ENCODE results near the gene CD44. TPM values are rescaled to one million over a fixed set of nuclear protein-coding genes. Genes with fewer than 3 reads are reported as not detected.

The CD44 gene
- total RNA-seq, 4 donors from 2014 or later: 861 to 1,282 (median 914) TPM

DNA sequence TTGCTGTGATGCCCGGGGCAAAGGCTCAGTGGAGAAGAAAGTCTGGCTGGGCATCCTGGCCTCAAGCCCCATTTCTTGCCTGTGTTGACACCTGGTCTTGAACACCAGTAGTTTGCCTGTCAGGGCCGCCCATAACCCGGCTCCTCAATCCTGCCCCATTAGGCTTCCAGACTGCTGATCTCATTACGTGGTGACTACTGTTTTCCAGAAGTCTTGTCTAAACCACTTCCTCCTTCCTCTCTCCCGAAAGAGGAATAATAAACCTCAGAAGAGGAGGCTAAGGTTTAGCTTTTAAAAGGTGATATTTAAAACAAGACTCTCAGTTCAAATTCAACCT is 97.7 kb downstream of the CD44 start:
- TF ChIP-seq, protein P1, sequence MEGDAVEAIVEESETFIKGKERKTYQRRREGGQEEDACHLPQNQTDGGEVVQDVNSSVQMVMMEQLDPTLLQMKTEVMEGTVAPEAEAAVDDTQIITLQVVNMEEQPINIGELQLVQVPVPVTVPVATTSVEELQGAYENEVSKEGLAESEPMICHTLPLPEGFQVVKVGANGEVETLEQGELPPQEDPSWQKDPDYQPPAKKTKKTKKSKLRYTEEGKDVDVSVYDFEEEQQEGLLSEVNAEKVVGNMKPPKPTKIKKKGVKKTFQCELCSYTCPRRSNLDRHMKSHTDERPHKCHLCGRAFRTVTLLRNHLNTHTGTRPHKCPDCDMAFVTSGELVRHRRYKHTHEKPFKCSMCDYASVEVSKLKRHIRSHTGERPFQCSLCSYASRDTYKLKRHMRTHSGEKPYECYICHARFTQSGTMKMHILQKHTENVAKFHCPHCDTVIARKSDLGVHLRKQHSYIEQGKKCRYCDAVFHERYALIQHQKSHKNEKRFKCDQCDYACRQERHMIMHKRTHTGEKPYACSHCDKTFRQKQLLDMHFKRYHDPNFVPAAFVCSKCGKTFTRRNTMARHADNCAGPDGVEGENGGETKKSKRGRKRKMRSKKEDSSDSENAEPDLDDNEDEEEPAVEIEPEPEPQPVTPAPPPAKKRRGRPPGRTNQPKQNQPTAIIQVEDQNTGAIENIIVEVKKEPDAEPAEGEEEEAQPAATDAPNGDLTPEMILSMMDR (IDR thresholded peaks at IDR 0.05): no peak
- no peak for TF ChIP-seq POLR2A (IDR thresholded peaks at IDR 0.05)
- WGBS, 2 donors: 30 to 47% methylated on average over 5 of the region's 5 CpGs
- DNase-seq (ENCODE audit: low spot score in 2 of 2): no peak
- intact Hi-C loops (cut with DNase I; ENCODE audit: low total_unique reads): no loop called here
- no peak overlapping the region for H3K4me3 ChIP-seq (ENCODE audit: low read depth, poor library complexity, severe bottlenecking)

DNA sequence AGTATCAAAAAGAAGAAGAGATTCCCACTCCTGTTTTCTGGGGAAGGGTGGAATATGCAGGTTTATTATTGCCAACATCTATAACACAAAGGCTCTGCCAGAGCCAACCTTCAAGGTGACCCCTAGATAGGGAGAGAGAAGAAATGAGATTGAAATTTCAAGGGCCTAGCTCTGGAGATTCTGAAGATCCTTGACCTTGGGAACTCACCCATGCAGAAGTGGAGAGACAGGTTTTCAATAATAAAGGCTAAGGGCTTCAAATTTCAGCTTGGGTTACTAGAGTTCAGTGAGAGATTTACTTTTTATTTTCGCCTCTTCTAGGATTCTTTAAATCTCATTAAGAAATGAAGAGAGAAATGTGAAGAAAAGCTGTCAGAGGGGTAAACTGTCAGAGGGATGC is 98.4 kb downstream of the CD44 start:
- TF ChIP-seq, protein P1 (IDR thresholded peaks at IDR 0.05): no peak
- TF ChIP-seq POLR2A (IDR thresholded peaks at IDR 0.05): no peak
- 58 to 67% methylated on average over 1 of the region's 1 CpG for WGBS, 2 donors
- no peak overlapping the region for H3K4me3 ChIP-seq (ENCODE audit: low read depth, poor library complexity, severe bottlenecking)
- no peak for DNase-seq (ENCODE audit: low spot score in 2 of 2)
- intact Hi-C loops (cut with DNase I; ENCODE audit: low total_unique reads): no loop called here

DNA sequence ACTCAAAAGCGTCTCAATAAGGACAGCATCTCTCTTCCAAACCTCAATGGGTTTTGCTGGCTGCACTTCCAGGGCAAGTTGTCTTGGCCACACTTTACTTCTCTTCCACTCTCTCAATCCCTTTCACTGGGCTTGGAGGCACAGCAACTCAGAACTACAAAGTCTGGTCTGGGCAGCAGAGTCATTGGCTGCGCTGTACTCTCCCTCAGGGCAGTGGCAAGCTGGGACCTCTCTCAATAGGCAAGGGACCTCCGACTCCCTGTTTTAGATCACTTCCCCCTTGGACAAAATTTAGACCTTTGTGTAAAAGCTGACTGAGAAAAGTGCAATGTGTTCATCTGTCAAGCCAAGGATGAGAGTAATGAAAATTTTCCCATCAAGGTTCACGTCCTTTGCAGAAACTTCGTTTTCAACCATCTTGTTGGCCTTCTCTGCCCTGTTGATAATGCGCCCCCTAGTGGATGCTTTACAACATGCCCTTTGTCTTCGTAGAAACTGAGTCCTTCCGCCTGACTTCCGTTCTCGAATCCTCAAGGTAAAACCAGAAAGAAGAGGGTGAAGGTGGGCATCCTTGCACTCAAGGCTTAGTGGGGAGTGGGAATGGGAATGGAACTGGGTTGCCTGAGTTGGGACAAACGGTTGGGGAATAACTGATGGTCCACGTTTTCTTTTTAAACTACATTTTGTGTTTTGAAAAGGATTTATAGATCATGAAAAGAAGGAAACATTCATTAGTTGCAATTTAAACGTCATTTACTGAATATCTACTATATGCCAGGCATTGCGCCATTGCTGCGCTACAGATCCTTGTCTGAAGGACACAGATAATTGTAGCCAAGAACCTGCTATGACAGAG is 99.1 kb downstream of the CD44 start:
- no peak overlapping the region for H3K4me3 ChIP-seq (ENCODE audit: low read depth, poor library complexity, severe bottlenecking)
- TF ChIP-seq POLR2A (IDR thresholded peaks at IDR 0.05): no peak
- TF ChIP-seq, protein P1 (IDR thresholded peaks at IDR 0.05): peak in 1 of 3 donors; percentile 33
- DNase-seq (ENCODE audit: low spot score in 2 of 2): peak in 1 of 2 donors; percentile 44
- intact Hi-C loops (cut with DNase I; ENCODE audit: low total_unique reads): no loop called here
- 58 to 66% methylated on average over 15 of the region's 15 CpGs for WGBS, 2 donors

DNA sequence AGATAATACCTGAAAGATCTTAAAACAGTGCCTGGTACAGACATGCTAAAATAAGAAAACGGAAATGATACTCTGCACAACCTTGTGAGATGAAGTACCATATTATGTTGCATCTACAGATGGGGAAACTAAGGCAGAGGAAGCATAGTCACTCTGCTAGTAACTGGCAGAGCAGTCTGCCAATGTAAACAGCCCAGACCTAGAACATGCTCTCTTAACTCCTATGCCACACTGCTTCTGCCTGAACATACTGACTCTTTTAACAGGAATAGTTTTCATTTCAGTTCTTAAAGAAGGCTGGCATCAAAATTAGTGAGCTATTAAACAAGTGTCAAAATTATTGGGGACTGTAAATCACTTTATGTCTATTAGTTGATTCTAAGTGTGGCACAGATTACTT is 99.9 kb downstream of the CD44 start:
- 80 to 83% methylated on average over 1 of the region's 1 CpG for WGBS, 2 donors
- no peak for TF ChIP-seq POLR2A (IDR thresholded peaks at IDR 0.05)
- DNase-seq (ENCODE audit: low spot score in 2 of 2): no peak
- intact Hi-C loops (cut with DNase I; ENCODE audit: low total_unique reads): no loop called here
- no peak overlapping the region for H3K4me3 ChIP-seq (ENCODE audit: low read depth, poor library complexity, severe bottlenecking)

DNA sequence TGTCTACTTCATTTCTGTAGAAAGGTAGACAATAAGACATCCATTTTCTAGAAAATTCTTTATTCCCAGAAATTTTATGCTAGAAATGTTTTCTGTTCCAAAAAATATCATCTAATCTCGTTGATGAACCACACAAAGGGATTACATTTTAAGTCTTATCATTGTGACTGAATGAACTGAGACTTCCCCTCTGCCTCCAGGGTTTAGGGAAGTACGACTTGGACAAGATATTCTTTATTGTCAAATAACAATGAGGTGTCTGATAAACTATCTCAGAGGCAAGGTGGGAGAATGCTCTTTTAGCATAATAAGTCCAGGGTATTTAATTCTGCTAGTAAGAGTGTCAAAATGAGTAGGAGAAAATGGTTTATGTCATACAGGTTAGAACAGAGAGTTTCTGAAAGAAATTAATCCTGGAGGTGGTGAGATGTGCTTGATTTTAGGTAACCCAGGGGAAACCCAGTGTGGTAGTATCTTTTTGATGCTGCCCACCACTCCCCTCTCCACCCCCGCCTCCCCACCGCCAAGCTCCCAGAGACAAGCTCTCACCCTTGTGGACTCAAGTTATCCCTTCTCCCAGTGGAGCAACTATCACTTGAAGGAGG is 100.6 kb downstream of the CD44 start:
- WGBS, 2 donors: 54 to 60% methylated on average over 4 of the region's 4 CpGs
- TF ChIP-seq, protein P1 (IDR thresholded peaks at IDR 0.05): no peak
- TF ChIP-seq POLR2A (IDR thresholded peaks at IDR 0.05): no peak
- no peak for DNase-seq (ENCODE audit: low spot score in 2 of 2)
- no peak overlapping the region for H3K4me3 ChIP-seq (ENCODE audit: low read depth, poor library complexity, severe bottlenecking)
- intact Hi-C loops (cut with DNase I; ENCODE audit: low total_unique reads): no loop called here

DNA sequence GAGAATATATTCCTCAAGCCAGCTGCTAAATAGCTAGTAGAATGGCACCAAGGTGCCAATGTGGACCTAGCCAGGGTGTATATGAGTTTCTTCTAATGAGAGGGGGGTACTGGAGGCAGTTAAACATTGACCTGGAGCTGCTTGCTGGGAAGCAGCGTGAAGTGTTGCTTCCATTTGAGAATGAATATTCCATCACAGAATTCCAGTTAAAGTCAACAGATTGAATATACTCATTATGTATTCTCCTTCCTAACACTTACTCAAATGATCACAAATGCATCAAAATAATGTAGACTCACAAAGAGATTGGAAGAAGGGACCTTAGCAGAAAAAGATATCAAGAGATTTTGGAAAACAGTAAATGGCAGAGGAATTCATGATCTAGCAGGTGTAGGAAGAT is 102.1 kb downstream of the CD44 start:
- WGBS, 2 donors: 94 to 97% methylated on average over 1 of the region's 1 CpG
- no peak for DNase-seq (ENCODE audit: low spot score in 2 of 2)
- H3K4me3 ChIP-seq (ENCODE audit: low read depth, poor library complexity, severe bottlenecking): no peak overlapping the region
- TF ChIP-seq, protein P1 (IDR thresholded peaks at IDR 0.05): no peak
- no peak for TF ChIP-seq POLR2A (IDR thresholded peaks at IDR 0.05)
- intact Hi-C loops (cut with DNase I; ENCODE audit: low total_unique reads): no loop called here

All from lower leg skin (tissue), 4 donors.